Testis (tissue), 3 donors: ENCODE data around the gene RAPGEF6. TPM values are rescaled to one million over a fixed set of nuclear protein-coding genes. Genes with fewer than 3 reads are reported as not detected.

Experiments used
- DNase-seq: peaks from one replicate; pipeline ENCODE4 v3.0.0-alpha.2; 2019
- H3K27ac ChIP-seq, 2 donors: fragments of 200-600 bp; sonication (generic); one replicate each; pipeline ENCODE4 v1.5.1; 2019
- H3K27me3 ChIP-seq: fragments of 200-600 bp; sonication (generic); one replicate; pipeline ENCODE4 v1.5.1; 2019
- H3K36me3 ChIP-seq: fragments of 200-600 bp; sonication (generic); one replicate; pipeline ENCODE4 v1.5.1; 2017; ENCODE audit warnings: low read depth; ENCODE audit errors: missing control alignments
- H3K4me1 ChIP-seq: fragments of 200-600 bp; sonication (generic); one replicate; pipeline ENCODE4 v1.5.1; 2019
- H3K4me3 ChIP-seq, 2 donors: fragments of 200-600 bp; sonication (generic); one replicate each; pipeline ENCODE4 v1.5.1; 2017 to 2019
- H3K9me3 ChIP-seq: fragments of 200-600 bp; sonication (generic); one replicate; pipeline ENCODE4 v1.5.1; 2017
- CTCF ChIP-seq, 3 experiments: fragments of 450-650 bp in 2 of 3; fragments of 200-600 bp in 1 of 3; sonication (generic) in 1 of 3; IDR thresholded peaks; one replicate each; pipeline ENCODE4 v1.5.1; 2016 to 2019; ENCODE audit warnings: antibody characterized with exemption in 3 of 3, mild to moderate bottlenecking in 2 of 3, moderate library complexity in 1 of 3
- POLR2A ChIP-seq: fragments of 450-650 bp; IDR thresholded peaks from one replicate; pipeline ENCODE4 v1.6.1; 2017; ENCODE audit warnings: antibody characterized with exemption, mild to moderate bottlenecking, moderate library complexity
- WGBS, 2 donors: methylation state at CpG; one replicate each; pipeline ENCODE4 v1.1.5; 2018; 5-methylcytosine and 5-hydroxymethylcytosine counted together
- intact Hi-C: fragments of 100-400 bp; cut with DNase I; formaldehyde crosslinking; loops from one replicate; pipeline ENCODE4 v1.15.1; 2023; ENCODE audit warnings: low total_unique reads
- polyA plus RNA-seq: library from polyadenylated mRNA; stranded (reverse); fragments of 350-450 nt; fragmentation: Illumina TruSeq; extraction: RNeasy Lipid Tissue Mini Kit (QIAGEN cat#74804); gene quantifications from one replicate; pipeline ENCODE4 v1.2.3, GENCODE V29; 2014; ENCODE audit warnings: low read depth, low replicate concordance; ENCODE audit not compliant: insufficient read depth
- total RNA-seq, 2 donors: library from RNA; depleted of rRNA; stranded (reverse); fragments of >200 nt; gene quantifications; one replicate each; pipeline ENCODE4 v1.2.3, GENCODE V29; 2016

The RAPGEF6 gene
- total and polyA plus RNA-seq, 3 donors from 2014 or later = 27.6 to 59.0 (median 40.1) TPM

- no peaks in the 10 kb centered on the region for H3K27me3 ChIP-seq
- 60 to 68% methylated on average over 3 of the region's 3 CpGs for WGBS, 2 donors
- H3K36me3 ChIP-seq = no peaks in the 10 kb centered on the region
- H3K9me3 ChIP-seq = no peaks in the 10 kb centered on the region
- TF ChIP-seq CTCF (IDR thresholded peaks at IDR 0.05) (no peak), POLR2A (no peak)
- no peak for DNase-seq
- intact Hi-C loops = no loop called here
- H3K27ac ChIP-seq = no peak overlapping the region
- H3K4me3 ChIP-seq = no peak overlapping the region
- no peaks in the 10 kb centered on the region for H3K4me1 ChIP-seq
Measured at GRCh38 chr5:131462454-131462853, 172.6 kb downstream of the RAPGEF6 start.

GRCh38 chr5:131461742-131462141 is 173.3 kb downstream of the RAPGEF6 start:
- intact Hi-C loops = no loop called here
- Histone ChIP-seq H3K4me3 (no peak overlapping the region), H3K9me3 (no peaks in the 10 kb centered on the region), H3K27ac (no peak overlapping the region), H3K4me1 (no peaks in the 10 kb centered on the region), H3K27me3 (no peaks in the 10 kb centered on the region), H3K36me3 (no peaks in the 10 kb centered on the region)
- DNase-seq = no peak
- WGBS, 2 donors = 85 to 92% methylated on average over 5 of the region's 5 CpGs
- TF ChIP-seq POLR2A (no peak), CTCF (IDR thresholded peaks at IDR 0.05) (no peak)

GRCh38 chr5:131460867-131461572 is 174.0 kb downstream of the RAPGEF6 start:
- intact Hi-C loops = no loop called here
- H3K27ac ChIP-seq = no peak overlapping the region
- TF ChIP-seq CTCF (IDR thresholded peaks at IDR 0.05) (no peak), POLR2A (no peak)

GRCh38 chr5:131460133-131460532 is 174.9 kb downstream of the RAPGEF6 start:
- WGBS, 2 donors = 93% methylated on average over 1 of the region's 1 CpG
- Histone ChIP-seq H3K27ac (no peak overlapping the region), H3K4me1 (no peaks in the 10 kb centered on the region), H3K27me3 (no peaks in the 10 kb centered on the region), H3K4me3 (no peak overlapping the region), H3K9me3 (no peaks in the 10 kb centered on the region), H3K36me3 (no peaks in the 10 kb centered on the region)
- no peak for DNase-seq
- intact Hi-C loops = no loop called here
- TF ChIP-seq CTCF (IDR thresholded peaks at IDR 0.05) (no peak), POLR2A (no peak)

More at GRCh38 chr5:131460867-131461572, 174.0 kb downstream of the RAPGEF6 start:
- no peaks in the 10 kb centered on the region for H3K9me3 ChIP-seq
- DNase-seq = no peak
- 58 to 76% methylated on average over 3 of the region's 3 CpGs for WGBS, 2 donors
- H3K27me3 ChIP-seq = no peaks in the 10 kb centered on the region
- no peak overlapping the region for H3K4me3 ChIP-seq
- H3K4me1 ChIP-seq = no peaks in the 10 kb centered on the region
- no peaks in the 10 kb centered on the region for H3K36me3 ChIP-seq

- Histone ChIP-seq H3K27ac (no peak overlapping the region), H3K36me3 (no peaks in the 10 kb centered on the region), H3K4me3 (no peak overlapping the region), H3K27me3 (no peaks in the 10 kb centered on the region), H3K9me3 (no peaks in the 10 kb centered on the region), H3K4me1 (no peaks in the 10 kb centered on the region)
- no peak for DNase-seq
- intact Hi-C loops = no loop called here
- TF ChIP-seq POLR2A (no peak), CTCF (IDR thresholded peaks at IDR 0.05) (no peak)
Measured at GRCh38 chr5:131459216-131459615, 175.8 kb downstream of the RAPGEF6 start.
